Measurements from ENCODE around the gene NAT14.
A peak's percentile ranks its signal among the peaks of the same experiment; 100 is the strongest.

Gene NAT14

DNA sequence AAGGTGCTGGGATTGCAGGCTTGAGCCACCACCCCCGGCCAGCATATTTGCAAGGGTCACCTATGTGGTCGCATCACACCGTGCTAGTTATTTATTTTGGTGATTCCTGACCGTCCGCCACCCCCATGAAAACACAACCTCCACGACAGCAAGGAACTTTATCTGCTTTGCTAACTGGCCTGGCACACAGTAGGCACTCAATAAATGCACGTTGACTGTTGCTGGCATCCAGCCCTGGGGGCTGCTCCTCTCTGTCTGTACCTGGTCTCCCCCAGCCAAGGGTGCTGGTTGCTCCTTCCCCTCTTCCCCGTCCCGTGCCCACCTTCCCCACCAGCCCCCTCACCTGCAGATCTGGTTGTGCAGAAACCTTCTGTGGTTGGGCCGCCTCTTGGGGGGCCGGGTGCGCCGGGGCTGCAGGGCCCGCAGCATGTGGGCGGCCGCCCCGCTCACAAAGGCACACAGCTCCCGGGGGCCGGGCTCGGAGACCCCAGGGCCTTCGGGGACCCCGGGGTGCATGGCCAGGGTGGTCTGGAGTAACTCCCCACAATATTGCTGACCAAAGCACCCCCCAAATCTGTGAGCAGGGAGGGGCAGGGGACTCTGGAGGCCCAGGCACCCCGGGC lies 20.8 kb upstream of the NAT14 start:
- no peak for DNase-seq (ENCODE audit: low read depth)
- TF ChIP-seq, protein P1, sequence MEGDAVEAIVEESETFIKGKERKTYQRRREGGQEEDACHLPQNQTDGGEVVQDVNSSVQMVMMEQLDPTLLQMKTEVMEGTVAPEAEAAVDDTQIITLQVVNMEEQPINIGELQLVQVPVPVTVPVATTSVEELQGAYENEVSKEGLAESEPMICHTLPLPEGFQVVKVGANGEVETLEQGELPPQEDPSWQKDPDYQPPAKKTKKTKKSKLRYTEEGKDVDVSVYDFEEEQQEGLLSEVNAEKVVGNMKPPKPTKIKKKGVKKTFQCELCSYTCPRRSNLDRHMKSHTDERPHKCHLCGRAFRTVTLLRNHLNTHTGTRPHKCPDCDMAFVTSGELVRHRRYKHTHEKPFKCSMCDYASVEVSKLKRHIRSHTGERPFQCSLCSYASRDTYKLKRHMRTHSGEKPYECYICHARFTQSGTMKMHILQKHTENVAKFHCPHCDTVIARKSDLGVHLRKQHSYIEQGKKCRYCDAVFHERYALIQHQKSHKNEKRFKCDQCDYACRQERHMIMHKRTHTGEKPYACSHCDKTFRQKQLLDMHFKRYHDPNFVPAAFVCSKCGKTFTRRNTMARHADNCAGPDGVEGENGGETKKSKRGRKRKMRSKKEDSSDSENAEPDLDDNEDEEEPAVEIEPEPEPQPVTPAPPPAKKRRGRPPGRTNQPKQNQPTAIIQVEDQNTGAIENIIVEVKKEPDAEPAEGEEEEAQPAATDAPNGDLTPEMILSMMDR (conservative IDR thresholded peaks at IDR 0.05; ENCODE audit: low read depth, low read length), result no peak
- no peak overlapping the region for H3K4me3 ChIP-seq (ENCODE audit: low read depth, low read length)

DNA sequence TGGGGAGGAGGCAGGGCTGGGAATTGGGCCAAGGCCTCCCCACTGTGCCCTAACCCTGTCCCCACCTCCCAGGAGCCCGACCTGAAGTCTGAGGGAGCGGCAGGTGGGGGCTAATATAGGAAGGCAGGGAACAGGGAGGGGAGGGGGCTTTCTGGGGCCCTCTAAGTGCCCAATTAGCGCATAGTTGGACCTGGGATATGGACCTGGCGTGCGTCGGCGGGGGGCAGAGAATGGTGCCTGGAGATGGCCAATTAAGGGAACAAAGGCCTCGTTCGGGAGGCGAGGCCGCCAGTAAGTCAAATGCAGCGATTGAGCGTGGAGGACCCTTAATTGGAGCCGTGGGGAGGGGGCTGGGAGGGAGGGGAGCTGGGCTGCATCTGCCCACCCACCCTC lies 20.3 kb upstream of the NAT14 start, which contains the start of gene C19orf85:
C19orf85 (minus strand) TSS at position 90 of the 393 bp plus-strand sequence. CDS start 197 bp downstream, outside the sequence.
- no peak for DNase-seq (ENCODE audit: low read depth)
- H3K4me3 ChIP-seq (ENCODE audit: low read depth, low read length), result no peak within 1 kb of the TSS
- TF ChIP-seq, protein P1 (conservative IDR thresholded peaks at IDR 0.05; ENCODE audit: low read depth, low read length), result no peak

DNA sequence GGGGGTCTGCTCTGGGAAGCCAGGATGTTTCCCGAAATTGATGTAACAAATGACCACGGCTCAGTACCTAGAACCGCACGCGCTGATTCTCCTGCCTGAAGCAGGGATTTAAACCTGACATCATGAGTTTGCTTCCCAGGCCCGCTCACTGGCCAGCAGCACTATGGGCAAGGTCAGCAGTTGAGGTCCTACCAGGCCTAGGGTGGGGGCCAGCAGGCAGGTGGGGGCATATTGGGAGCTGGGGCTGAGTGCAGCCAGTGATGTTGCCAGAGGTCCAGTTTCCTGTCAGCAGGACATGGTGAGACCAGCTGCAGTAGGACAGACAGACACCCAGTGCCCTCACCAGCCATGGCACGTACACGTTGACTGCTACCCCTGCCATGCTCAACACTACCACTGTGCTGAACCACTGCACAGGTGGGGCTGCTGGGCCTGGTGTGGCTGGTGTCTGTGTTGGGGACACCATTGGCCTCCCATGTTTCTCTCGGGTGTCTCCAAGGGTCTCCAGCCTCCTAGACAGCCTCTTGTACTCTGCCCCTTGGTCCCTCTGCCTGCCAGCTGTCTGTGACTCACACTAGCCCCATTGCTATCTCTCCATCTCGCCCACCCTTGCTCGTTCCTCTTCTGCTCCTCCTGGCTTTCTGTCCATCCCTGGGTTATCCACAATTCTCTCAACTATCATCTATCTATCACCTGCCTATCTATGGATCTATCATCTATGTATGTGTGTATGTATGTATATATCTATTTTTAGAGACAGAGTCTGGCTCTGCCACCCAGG lies 19.3 kb upstream of the NAT14 start:
- TF ChIP-seq, protein P1 (conservative IDR thresholded peaks at IDR 0.05; ENCODE audit: low read depth, low read length), result no peak
- H3K4me3 ChIP-seq (ENCODE audit: low read depth, low read length), result no peak overlapping the region
- no peak for DNase-seq (ENCODE audit: low read depth)

DNA sequence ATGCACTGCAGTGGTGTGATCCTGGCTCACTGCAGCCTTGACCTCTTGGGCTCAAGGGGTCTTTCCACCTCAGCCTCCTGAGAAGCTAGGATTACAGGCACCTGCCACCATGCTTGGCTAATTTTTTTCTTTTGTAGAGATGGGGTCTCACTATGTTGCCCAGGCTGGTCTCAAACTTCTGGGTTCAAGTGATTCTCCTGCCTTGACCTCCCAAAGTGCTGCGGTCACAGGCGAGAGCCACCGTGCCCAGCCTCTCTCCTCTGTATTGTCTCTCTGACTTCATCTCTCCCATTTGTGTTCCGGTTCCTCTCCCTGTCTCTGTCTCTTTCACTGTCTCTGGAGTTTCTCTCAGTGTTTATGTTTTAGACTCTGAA lies 18.8 kb upstream of the NAT14 start:
- TF ChIP-seq, protein P1 (conservative IDR thresholded peaks at IDR 0.05; ENCODE audit: low read depth, low read length), result no peak
- no peak for DNase-seq (ENCODE audit: low read depth)
- H3K4me3 ChIP-seq (ENCODE audit: low read depth, low read length), result no peak overlapping the region

DNA sequence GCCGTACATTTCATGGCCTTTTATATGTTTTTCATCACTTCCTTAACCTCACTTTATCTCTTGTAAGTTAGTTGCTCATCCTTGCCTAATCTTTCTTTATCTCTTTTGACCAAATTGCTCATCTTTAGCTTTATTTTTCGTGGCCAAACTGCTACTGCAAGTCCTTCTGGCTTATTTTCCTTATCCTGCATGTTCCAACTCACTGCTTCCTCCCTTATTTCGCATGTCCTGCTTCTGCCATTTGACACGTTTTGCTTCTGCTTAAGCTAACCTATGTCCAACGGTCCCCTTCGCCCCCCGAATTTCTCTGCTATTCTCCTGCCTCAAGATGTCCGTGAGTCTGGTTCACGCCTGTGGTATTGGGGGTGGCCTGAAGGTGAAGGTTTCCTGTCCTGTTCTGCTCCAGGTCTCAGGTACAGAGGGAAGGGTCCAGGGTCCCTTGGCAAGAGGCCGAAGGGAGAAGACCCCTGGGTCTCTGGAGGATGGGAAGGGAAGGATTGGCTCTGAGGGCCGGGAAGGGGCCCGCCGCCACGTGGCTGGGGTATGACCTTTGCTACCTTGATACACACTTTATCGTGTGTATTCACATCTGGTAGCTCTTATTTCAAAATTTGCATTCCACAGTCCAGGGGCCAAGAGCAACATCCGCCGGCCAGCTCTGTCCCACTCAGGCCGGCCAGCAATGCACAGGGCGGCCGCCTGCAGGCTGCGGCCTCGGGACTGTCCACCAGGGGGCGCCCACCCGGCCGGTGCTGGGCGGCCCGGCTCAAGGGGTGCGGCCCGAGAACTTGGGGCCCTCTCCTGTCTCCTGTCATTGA lies 17.5 kb upstream of the NAT14 start:
- TF ChIP-seq, protein P1 (conservative IDR thresholded peaks at IDR 0.05; ENCODE audit: low read depth, low read length), result peak; percentile 67
- DNase-seq (ENCODE audit: low read depth), result peak; percentile 82
- H3K4me3 ChIP-seq (ENCODE audit: low read depth, low read length), result no peak overlapping the region

DNA sequence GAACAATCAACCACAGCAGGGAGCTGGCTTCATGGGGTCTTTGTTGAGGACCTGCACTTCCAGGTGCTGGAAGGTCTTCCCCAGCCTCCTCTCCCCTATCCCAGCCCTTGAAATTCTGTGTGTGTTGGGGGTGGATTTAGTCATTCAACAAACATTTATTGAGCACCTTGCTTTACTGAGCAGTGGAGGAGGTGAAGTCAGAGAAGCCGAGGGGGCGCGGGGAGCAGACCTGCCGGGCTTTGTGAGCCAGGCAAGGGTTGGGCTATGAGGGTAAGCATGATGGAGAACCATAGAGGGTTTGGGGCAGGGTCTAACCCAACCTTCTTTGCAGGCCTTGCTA lies 17.0 kb upstream of the NAT14 start:
- no peak for DNase-seq (ENCODE audit: low read depth)
- TF ChIP-seq, protein P1 (conservative IDR thresholded peaks at IDR 0.05; ENCODE audit: low read depth, low read length), result no peak
- H3K4me3 ChIP-seq (ENCODE audit: low read depth, low read length), result no peak overlapping the region
